ENCODE results near the gene TMEM151A.

DNA sequence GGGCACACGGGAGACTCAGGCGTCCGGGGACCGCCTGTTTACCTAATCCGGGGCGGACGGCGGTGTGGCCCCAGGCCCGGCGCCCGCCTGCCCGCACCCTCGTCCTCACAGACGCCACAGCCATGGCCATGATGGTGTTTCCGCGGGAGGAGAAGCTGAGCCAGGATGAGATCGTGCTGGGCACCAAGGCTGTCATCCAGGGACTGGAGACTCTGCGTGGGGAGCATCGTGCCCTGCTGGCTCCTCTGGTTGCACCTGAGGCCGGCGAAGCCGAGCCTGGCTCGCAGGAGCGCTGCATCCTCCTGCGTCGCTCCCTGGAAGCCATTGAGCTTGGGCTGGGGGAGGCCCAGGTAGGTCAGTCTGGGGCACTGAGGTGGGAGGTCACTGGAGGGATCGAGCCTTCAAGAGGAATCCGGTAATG is 33.2 kb upstream of the TMEM151A start:
- TF ChIP-seq CTCF (IDR thresholded peaks at IDR 0.05; ENCODE audit: low read depth, low read length, missing input control) (no peak), RAD21 (IDR thresholded peaks at IDR 0.05) (no peak), EGR1 (IDR thresholded peaks at IDR 0.05; ENCODE audit: low read depth in 2 of 2) (no peak), TAF1 (conservative IDR thresholded peaks at IDR 0.05) (no peak), NR2F2 (IDR thresholded peaks at IDR 0.05) (no peak), GABPA (IDR thresholded peaks at IDR 0.05 in 1 of 2, conservative IDR thresholded peaks at IDR 0.05 in 1 of 2) (no peak)
- TF ChIP-seq, protein P1, sequence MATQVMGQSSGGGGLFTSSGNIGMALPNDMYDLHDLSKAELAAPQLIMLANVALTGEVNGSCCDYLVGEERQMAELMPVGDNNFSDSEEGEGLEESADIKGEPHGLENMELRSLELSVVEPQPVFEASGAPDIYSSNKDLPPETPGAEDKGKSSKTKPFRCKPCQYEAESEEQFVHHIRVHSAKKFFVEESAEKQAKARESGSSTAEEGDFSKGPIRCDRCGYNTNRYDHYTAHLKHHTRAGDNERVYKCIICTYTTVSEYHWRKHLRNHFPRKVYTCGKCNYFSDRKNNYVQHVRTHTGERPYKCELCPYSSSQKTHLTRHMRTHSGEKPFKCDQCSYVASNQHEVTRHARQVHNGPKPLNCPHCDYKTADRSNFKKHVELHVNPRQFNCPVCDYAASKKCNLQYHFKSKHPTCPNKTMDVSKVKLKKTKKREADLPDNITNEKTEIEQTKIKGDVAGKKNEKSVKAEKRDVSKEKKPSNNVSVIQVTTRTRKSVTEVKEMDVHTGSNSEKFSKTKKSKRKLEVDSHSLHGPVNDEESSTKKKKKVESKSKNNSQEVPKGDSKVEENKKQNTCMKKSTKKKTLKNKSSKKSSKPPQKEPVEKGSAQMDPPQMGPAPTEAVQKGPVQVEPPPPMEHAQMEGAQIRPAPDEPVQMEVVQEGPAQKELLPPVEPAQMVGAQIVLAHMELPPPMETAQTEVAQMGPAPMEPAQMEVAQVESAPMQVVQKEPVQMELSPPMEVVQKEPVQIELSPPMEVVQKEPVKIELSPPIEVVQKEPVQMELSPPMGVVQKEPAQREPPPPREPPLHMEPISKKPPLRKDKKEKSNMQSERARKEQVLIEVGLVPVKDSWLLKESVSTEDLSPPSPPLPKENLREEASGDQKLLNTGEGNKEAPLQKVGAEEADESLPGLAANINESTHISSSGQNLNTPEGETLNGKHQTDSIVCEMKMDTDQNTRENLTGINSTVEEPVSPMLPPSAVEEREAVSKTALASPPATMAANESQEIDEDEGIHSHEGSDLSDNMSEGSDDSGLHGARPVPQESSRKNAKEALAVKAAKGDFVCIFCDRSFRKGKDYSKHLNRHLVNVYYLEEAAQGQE (IDR thresholded peaks at IDR 0.05), result no peak

All from liver (tissue), 3 donors.